Cardiac septum (tissue), 1 donor: ENCODE data around the gene HTRA3. TPM values are rescaled to one million over a fixed set of nuclear protein-coding genes. Genes with fewer than 3 reads are reported as not detected.

Source experiments
- DNase-seq: peaks from one replicate; pipeline ENCODE4 v3.0.0-alpha.2; 2020; ENCODE audit warnings: low spot score
- intact Hi-C: fragments of 100-400 bp; cut with DNase I; formaldehyde crosslinking; loops from one replicate; pipeline ENCODE4 v1.14.0; 2022
- long read RNA-seq: library from polyadenylated mRNA; unstranded; transcript quantifications from one replicate; pipeline ENCODE4 v2.0.0, GENCODE V29; 2021
- total RNA-seq: library from RNA; stranded (reverse); fragmentation: NEBNext Ultra II Directional; extraction: Animal tissue kit (Norgen Biotek cat#: 25700); gene quantifications from one replicate; pipeline ENCODE4 v1.2.1, GENCODE V29; 2021
- donor health status: DM: no; HTN: no; CAD: no.

Gene HTRA3
- total RNA-seq = 50.8 TPM
- long read RNA-seq, transcript HTRA3-202 (7 exons, 2,023 nt) = minor isoform, 21 of 177 reads
- long read RNA-seq, transcript HTRA3-201 (9 exons, 2,541 nt) = major isoform, 115 of 177 reads
- long read RNA-seq, partial matches to known transcripts = 30 of 177 reads
- long read RNA-seq, other reads (novel, unspliced or antisense) = 11 of 177 reads

- peak; percentile 83 for DNase-seq
- intact Hi-C loops = no loop called here
These were observed at the start of gene HTRA3 for GRCh38 chr4:8269535-8270417. HTRA3 (plus strand) TSS chr4:8269754; CDS start chr4:8269969, 215 bp downstream.

GRCh38 chr4:8220661-8221450, 48.7 kb upstream of the HTRA3 start:
- DNase-seq = no peak
- intact Hi-C loops = no loop called here

GRCh38 chr4:8221476-8221875, 48.1 kb upstream of the HTRA3 start:
- no peak for DNase-seq
- intact Hi-C loops = no loop called here

GRCh38 chr4:8221985-8222384, 47.6 kb upstream of the HTRA3 start:
- intact Hi-C loops = no loop called here

DNA sequence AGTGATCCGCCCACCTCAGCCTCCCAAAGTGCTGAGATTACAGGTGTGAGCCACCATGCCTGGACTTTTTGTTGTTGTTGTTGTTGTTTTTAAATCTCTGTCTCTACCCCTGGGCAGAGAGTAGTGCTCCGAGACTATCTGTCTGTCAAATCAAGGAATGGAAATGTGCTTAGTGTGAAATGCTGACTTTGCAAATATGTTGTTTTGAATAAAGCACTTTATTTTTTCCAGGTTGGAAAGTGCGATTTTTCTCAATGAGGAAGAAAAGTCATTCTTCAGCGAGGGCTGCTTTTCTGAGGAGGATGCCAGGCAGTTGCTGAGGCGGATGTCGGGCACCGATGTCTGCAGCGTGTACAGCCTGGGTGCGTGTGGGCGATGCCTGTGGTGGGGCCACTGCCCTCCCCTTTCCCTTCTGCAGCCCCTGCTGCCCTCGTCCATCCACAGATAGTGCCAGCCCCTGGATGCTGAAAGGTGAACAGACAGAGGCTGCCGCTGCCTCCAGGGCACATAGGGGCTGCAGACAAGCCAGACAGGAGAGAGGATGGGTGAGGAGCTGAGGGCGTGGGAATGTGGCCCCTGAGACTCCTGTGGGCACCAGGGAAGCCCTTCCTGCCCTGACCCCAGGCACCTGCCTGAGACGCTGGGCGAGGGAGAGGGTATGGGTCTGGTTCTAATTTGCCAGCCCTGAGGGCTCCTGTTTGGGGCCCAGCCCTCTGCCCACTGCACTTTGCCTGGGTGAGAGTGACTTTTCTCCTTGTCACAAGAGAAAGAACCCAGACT, 46.8 kb upstream of the HTRA3 start:
- intact Hi-C loops = no loop called here
- DNase-seq = no peak

More at GRCh38 chr4:8221985-8222384, 47.6 kb upstream of the HTRA3 start:
- no peak for DNase-seq

DNA sequence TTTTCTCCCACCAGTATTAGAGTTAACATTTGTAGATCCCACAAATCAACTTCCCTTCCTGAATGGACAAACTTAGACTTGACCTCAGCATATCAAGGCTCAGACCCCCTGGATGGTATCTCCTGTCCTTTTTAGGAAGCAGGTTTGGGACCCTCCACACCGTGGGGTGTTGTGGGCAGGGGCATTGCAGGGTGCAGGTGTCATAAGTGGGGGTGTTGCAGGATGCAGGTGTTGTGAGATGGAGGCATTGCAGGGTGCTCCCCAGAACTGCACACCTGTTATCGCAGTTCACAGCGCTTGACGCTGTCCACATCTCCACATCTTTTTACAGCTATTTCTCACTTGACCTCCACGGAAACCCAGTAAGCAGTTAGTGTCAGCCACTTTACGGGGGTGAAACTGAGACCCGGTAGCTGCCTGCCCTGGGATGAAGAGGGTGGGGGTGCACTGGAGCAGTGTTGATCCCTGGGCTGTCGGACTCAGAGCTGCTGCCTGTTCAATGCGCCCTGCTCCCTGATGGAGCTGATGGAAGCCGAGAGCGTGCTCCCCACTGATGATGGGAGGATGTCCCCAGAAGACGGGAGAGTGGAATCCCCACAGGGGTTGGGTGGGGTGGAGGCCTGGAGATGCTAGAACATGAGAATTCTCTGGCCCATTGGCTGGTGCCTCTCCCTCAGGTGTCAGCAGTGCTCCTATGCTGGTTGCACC, 45.1 kb upstream of the HTRA3 start:
- intact Hi-C loops = no loop called here
- no peak for DNase-seq

- intact Hi-C loops = no loop called here
- no peak for DNase-seq
These were observed 44.5 kb upstream of the HTRA3 start for GRCh38 chr4:8224975-8225625.

- no peak for DNase-seq
- intact Hi-C loops = no loop called here
These were observed 43.7 kb upstream of the HTRA3 start for GRCh38 chr4:8225706-8226443.

- DNase-seq = no peak
These were observed 42.3 kb upstream of the HTRA3 start for GRCh38 chr4:8227201-8227770.

DNA sequence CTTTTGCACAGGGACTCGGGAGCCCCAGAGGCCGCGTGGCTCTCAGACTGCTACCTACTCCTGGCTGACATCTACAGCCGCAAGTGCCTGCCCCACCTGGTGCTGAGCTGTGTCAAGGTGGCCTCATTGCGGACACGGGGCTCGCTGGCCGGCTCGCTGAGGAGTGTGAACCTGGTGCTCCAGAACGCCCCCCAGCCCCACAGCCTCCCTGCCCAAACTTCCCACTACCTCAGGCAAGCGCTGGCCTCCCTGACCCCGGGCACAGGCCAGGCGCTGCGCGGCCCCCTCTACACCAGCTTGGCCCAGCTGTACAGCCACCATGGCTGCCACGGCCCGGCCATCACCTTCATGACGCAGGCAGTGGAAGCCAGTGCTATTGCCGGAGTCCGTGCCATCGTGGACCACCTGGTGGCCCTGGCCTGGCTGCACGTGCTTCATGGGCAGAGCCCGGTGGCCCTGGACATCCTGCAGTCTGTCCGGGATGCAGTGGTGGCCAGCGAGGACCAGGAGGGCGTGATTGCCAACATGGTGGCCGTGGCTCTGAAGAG, 41.7 kb upstream of the HTRA3 start:
- no peak for DNase-seq
- intact Hi-C loops = no loop called here

More at GRCh38 chr4:8227201-8227770, 42.3 kb upstream of the HTRA3 start:
- intact Hi-C loops = no loop called here

DNA sequence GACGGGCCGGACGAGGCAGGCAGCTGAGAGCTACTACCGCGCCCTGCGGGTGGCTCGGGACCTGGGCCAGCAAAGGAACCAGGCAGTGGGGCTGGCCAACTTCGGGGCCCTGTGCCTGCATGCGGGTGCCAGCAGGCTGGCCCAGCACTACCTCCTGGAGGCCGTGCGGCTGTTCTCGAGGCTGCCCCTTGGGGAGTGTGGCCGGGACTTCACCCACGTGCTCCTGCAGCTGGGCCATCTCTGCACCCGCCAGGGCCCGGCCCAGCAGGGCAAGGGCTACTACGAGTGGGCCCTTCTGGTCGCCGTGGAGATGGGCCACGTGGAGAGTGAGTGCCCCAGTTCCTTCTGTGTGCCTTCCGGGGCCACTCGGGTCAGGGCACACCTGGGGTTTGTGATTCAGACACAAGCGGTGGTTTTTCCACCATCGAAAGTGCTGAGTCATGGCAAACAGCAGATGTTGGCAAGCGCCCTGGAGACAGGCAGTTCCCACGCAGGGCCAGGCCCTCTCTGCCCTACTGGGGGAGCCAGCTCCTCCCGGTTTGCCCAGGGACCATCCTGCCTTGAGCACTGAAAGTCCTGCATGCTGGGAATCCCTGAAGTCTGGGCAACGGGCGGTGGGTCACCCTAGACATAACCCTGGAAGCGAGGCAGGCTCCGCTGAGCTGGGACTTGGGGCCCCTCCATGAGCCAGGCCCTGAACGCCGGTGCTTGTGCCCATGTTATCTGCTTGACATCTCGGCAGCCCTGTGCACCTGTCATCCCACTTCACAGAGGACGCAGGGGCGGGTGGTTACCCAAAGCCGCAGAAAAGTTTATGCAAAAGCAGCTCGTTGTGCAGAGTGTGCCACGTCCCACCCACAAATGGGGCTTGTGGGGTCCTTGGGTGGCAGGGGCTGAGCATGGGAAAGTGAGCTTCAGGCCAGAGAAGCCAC, 41.0 kb upstream of the HTRA3 start:
- intact Hi-C loops = no loop called here
- no peak for DNase-seq

- no peak for DNase-seq
- intact Hi-C loops = no loop called here
These were observed 40.1 kb upstream of the HTRA3 start for GRCh38 chr4:8229331-8229975.

DNA sequence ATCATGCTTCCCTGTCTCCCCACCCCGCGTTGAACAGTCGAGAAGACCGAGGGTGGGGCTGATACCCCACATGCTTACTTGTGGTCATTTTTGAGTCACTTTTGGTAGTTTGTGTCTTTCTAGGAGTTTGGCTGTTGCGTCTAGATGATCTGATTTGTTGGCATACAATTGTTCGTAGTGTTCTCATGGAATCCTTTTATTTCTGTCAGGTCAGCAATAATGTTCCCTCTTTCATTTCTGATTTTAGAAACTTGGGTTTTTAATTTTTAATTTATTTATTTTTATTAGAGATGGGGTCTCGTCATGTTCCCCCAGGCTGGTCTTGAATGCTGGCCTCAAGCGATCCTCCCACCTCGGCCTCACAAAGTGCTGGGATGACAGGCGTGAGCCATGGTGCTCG, 39.5 kb upstream of the HTRA3 start:
- intact Hi-C loops = no loop called here
- no peak for DNase-seq

DNA sequence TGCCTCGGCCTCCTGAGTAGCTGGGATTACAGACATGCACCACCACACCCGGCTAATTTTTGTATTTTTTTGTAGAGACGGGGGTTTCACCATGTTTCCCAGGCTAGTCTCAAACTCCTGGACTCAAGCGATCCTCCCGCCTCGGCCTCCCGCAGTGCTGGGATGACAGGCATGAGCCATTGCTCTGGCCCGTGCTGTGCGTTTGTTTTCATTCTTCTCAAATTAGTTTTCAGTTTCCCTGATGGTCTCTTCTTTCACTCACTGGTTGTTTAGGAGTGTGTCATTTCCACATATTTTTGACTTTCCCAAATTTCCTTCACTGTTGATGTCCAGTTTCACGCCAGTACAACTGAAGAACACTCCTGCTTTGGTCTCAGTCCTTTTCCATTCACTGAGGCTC, 38.7 kb upstream of the HTRA3 start:
- DNase-seq = no peak
- intact Hi-C loops = no loop called here

DNA sequence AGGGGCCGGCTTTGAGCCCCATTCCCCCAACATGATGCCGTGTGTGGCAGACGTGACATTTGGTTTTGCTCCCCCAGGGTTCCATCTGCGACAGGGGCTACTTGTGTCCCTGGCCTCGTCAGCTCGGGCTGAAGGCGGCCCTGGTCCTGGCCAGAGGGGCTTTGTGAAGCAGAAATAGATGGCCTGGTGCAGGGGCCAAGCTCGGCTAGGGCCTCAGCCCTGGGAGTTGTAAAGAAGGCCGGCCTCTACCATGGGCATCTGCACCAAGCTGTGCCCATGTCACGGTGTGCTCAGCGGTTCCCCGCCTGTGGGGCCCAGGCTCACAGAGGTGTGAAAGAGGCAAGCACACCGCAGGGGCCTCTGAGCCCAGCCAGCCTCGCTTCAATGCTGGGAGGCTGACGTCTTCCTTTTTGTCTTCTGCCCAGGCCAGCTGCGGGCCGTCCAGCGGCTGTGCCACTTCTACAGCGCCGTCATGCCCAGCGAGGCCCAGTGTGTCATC, 38.0 kb upstream of the HTRA3 start:
- no peak for DNase-seq
- intact Hi-C loops = no loop called here

DNA sequence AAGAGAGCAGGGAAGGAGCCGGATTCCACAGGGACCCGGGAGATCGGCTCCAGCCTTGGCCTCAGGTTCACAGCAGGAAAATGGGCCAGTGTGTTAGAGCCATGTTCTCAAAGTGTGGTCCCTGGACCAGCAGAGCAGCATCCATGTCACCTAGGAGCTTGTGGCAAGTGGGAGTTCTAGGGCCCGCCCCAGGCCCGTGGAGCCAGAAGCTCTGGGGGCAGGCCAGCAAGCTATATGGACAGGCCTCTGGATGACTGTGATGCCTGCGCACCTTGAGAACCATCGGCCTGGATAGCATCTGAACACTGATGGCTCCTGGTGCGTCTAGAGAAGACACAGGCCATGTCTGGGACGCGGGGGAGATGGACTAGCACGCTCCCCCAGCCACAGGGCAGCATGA, 36.8 kb upstream of the HTRA3 start:
- no peak for DNase-seq
- intact Hi-C loops = no loop called here
